DND-41 (cell line): ENCODE data around the gene CNTN6.

Source experiments
- EZH2 ChIP-seq: IDR thresholded peaks from 3 replicates; pipeline ENCODE4 v1.6.1; 2012; ENCODE audit warnings: borderline replicate concordance, low read depth, mild to moderate bottlenecking, moderate library complexity, low read length, inconsistent platforms; ENCODE audit not compliant: severe bottlenecking
- TF ChIP-seq, protein P1 (sequence below): IDR thresholded peaks from 2 replicates; pipeline ENCODE4 v1.5.1; 2012; ENCODE audit warnings: borderline replicate concordance, low read length, moderate library complexity, mild to moderate bottlenecking; ENCODE audit not compliant: poor library complexity, severe bottlenecking; ENCODE audit errors: extremely low read depth

DNA sequence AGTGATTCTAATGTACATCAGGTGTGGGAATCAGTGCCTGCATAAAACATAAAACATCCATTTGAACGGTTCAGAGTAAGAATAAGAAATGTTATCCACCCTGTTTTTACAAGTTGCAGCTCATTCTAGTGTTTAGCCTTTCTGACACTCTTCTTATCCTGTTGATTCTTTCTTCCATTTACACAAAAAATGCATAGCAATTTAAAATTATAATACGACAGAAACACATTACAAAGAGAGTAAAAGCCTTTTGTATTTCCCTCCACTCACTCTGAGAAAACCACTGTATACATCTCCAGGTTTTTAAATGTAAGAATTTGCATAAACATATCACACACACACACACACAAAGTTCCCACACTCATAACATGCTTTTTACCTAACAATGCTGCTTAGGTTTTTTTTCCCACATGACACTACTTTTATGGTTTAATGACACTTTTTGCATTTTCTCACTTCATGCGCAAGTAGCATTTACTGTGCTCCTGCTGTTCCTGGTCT, 199.8 kb downstream of the CNTN6 start:
- TF ChIP-seq, protein P1, sequence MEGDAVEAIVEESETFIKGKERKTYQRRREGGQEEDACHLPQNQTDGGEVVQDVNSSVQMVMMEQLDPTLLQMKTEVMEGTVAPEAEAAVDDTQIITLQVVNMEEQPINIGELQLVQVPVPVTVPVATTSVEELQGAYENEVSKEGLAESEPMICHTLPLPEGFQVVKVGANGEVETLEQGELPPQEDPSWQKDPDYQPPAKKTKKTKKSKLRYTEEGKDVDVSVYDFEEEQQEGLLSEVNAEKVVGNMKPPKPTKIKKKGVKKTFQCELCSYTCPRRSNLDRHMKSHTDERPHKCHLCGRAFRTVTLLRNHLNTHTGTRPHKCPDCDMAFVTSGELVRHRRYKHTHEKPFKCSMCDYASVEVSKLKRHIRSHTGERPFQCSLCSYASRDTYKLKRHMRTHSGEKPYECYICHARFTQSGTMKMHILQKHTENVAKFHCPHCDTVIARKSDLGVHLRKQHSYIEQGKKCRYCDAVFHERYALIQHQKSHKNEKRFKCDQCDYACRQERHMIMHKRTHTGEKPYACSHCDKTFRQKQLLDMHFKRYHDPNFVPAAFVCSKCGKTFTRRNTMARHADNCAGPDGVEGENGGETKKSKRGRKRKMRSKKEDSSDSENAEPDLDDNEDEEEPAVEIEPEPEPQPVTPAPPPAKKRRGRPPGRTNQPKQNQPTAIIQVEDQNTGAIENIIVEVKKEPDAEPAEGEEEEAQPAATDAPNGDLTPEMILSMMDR: no peak
- no peak for TF ChIP-seq EZH2
